PC-9 (cell line): ENCODE measurements around the gene AGL. TPM values are rescaled to one million over a fixed set of nuclear protein-coding genes. Genes with fewer than 3 reads are reported as not detected.

Experiments used
- BruUV-seq: library from RNA; stranded (reverse); fragments of 400-500 nt; replicated peaks from 2 replicates; lab custom pipeline; 2021; lab: Mats Ljungman, UMichigan
- CTCF ChIA-PET: fragments of 300-600 bp; sonication (Branson Sonifier 250); formaldehyde crosslinking; loops from one replicate; lab custom pipeline; 2022; ENCODE audit warnings: antibody characterized with exemption; lab: Charles Lee
- POLR2A ChIA-PET: fragments of 300-600 bp; sonication (Branson Sonifier 250); formaldehyde crosslinking; loops from one replicate; lab custom pipeline; 2022; ENCODE audit warnings: antibody characterized with exemption; ENCODE audit not compliant: unreplicated experiment; lab: Charles Lee
- DNase-seq, 2 experiments: peaks; one replicate each; pipeline versions ENCODE4 v3.0.0 to v3.0.0-alpha.2; 2015 to 2022; ENCODE audit warnings: mixed read lengths in 1 of 2
- H2AFZ ChIP-seq: fragments of 200-600 bp; sonication (generic); 2 replicates; pipeline ENCODE4 v1.8.1; 2017; ENCODE audit warnings: antibody characterized with exemption
- H3F3A ChIP-seq: fragments of 200-600 bp; sonication (generic); 2 replicates; pipeline ENCODE4 v1.8.1; 2017; ENCODE audit warnings: antibody characterized with exemption, mild to moderate bottlenecking, low read depth; ENCODE audit not compliant: insufficient read depth
- H3K27ac ChIP-seq: fragments of 200-600 bp; sonication (generic); 2 replicates; pipeline ENCODE4 v1.6.1; 2016; ENCODE audit warnings: mixed run types
- H3K27me3 ChIP-seq: fragments of 200-600 bp; sonication (generic); 2 replicates; pipeline ENCODE4 v1.6.1; 2016; ENCODE audit warnings: low read depth, mixed run types; ENCODE audit not compliant: insufficient read depth
- H3K36me3 ChIP-seq: fragments of 200-600 bp; sonication (generic); 2 replicates; pipeline ENCODE4 v1.6.1; 2016; ENCODE audit warnings: low read depth, mixed run types
- H3K4me1 ChIP-seq: fragments of 200-600 bp; sonication (generic); replicated peaks from 2 replicates; pipeline ENCODE4 v1.6.1; 2016; ENCODE audit warnings: mixed run types; ENCODE audit not compliant: insufficient read depth
- H3K4me2 ChIP-seq: fragments of 200-600 bp; sonication (generic); 2 replicates; pipeline ENCODE4 v1.6.1; 2017; ENCODE audit warnings: mixed run types
- H3K4me3 ChIP-seq: fragments of 200-600 bp; sonication (generic); 2 replicates; pipeline ENCODE4 v1.6.1; 2016; ENCODE audit warnings: mixed run types
- H3K79me2 ChIP-seq: fragments of 200-600 bp; sonication (generic); 2 replicates; pipeline ENCODE4 v1.6.1; 2017; ENCODE audit warnings: low read depth, mixed run types
- H3K9me2 ChIP-seq: fragments of 200-600 bp; sonication (generic); 2 replicates; pipeline ENCODE4 v1.8.1; 2017; ENCODE audit warnings: mild to moderate bottlenecking; ENCODE audit not compliant: insufficient read depth
- H3K9me3 ChIP-seq: fragments of 200-600 bp; sonication (generic); 2 replicates; pipeline ENCODE4 v1.8.1; 2016; ENCODE audit warnings: low read depth; ENCODE audit not compliant: insufficient read depth
- H4K20me1 ChIP-seq: fragments of 200-600 bp; sonication (generic); 2 replicates; pipeline ENCODE4 v1.8.1; 2017; ENCODE audit not compliant: insufficient read depth
- CTCF ChIP-seq: fragments of 200-600 bp; sonication (generic); conservative IDR thresholded peaks from 2 replicates; pipeline ENCODE4 v1.6.1; 2017; ENCODE audit warnings: mixed run types, antibody characterized with exemption, mild to moderate bottlenecking, moderate library complexity
- EZH2 ChIP-seq: fragments of 200-600 bp; sonication (generic); IDR thresholded peaks from 2 replicates; pipeline ENCODE4 v1.8.0; 2017; ENCODE audit warnings: antibody characterized with exemption, low read depth
- intact Hi-C: fragments of 100-400 bp; cut with micrococcal nuclease; formaldehyde crosslinking; loops from one replicate; pipeline ENCODE4 v1.10.0; 2022; ENCODE audit not compliant: unreplicated experiment
- total RNA-seq: library from RNA; stranded (reverse); gene quantifications from 2 replicates; pipeline ENCODE4 v1.2.3, GENCODE V29; 2021

The AGL gene
- total RNA-seq, 1 experiment from 2014 or later, result 15.7 TPM

DNA sequence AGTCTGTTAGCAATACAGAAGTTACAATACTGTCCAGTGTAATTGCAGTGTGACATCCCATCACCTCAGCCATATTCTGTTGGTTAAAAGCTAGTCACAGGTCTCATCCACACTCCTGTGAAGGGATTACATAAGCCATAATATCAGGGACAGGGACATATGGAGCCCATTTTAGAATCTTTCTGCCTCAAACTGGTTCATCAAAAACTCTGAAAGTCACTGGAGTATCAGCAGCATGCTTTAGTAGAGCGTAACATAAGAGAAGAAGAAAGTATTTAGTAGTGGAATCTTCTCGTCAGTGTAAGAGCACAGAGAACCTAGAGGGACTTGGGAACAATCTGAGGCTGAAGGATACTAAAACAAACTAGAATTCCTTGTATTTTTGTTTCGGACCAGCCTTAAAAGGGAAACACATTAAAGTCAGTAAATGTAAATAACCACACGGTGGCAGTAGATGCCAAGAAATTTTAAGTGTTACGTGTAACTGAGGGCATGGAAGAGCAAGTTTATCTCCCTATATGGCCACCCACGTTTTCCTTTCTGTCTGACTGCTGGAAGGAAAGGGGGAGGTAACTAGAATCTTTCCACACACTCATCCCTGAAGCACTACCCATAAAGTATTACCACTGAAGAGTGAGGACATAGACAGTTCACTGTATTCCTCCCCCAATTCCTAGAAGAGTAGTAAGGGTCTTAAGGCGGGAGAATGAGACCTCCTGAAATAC, 41.6 kb upstream of the AGL start:
- DNase-seq, result peak; percentile 27 to 83
- Histone ChIP-seq H3K4me2 (peak overlapping the region; percentile 60), H3K4me3 (peak overlapping the region; percentile 4; the same call in 1 of the 2 replicates), H4K20me1 (no peaks in the 10 kb centered on the region), H3F3A (no peaks in the 10 kb centered on the region), H3K36me3 (no peaks in the 10 kb centered on the region), H3K79me2 (no peaks in the 10 kb centered on the region), H3K9me2 (no peaks in the 10 kb centered on the region), H3K9me3 (no peaks in the 10 kb centered on the region), H3K27me3 (peaks cover 16% of the 10 kb centered on the region; the same call in 1 of the 2 replicates), H3K27ac (no peak overlapping the region), H2AFZ (peak overlapping the region; percentile 66), H3K4me1 (no peaks in the 10 kb centered on the region; the same call in 1 of the 2 replicates)
- TF ChIP-seq EZH2, result no peak
- TF ChIP-seq CTCF, result peak; percentile 92
- POLR2A ChIA-PET, result no interaction called here
- intact Hi-C loops, result loop anchor here (1.0 to 10.0 kb wide), 4 partner anchors 226 to 1060 kb away; no protein-coding TSS in a partner anchor
- no TSS peak for BruUV-seq
- CTCF ChIA-PET, result no interaction called here

DNA sequence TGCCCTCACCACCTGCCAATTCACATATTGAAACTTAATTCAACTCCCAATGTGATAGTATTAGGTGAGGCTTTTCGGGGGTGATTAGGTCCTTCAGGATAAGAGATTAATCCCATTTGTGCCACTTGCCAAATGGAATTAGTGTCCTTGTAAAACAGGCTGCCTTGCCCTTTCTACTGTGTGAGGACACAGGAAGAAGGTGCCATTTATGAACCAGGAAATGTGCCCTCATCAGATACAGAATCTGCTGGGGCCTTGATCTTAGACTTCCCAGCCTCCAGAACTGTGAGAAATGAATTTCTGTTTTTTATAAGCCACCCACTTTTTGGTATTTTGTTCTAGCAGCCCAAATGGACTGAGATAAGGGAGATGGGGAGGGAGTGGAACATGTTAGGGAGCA, 39.1 kb upstream of the AGL start:
- Histone ChIP-seq H3K9me3 (no peaks in the 10 kb centered on the region), H3K79me2 (no peaks in the 10 kb centered on the region), H3K36me3 (no peaks in the 10 kb centered on the region), H3K4me2 (no peak overlapping the region), H3K4me3 (no peak overlapping the region), H3K4me1 (no peaks in the 10 kb centered on the region; the same call in 1 of the 2 replicates), H2AFZ (peak overlapping the region; percentile 37; the same call in 1 of the 2 replicates), H3K27ac (no peak overlapping the region), H3K27me3 (no peaks in the 10 kb centered on the region), H3K9me2 (no peaks in the 10 kb centered on the region), H4K20me1 (no peaks in the 10 kb centered on the region), H3F3A (no peaks in the 10 kb centered on the region)
- TF ChIP-seq CTCF, result no peak
- TF ChIP-seq EZH2, result no peak
- intact Hi-C loops, result no loop called here
- BruUV-seq, result no TSS peak
- ChIA-PET CTCF (no interaction called here), POLR2A (no interaction called here)
- DNase-seq, result no peak

DNA sequence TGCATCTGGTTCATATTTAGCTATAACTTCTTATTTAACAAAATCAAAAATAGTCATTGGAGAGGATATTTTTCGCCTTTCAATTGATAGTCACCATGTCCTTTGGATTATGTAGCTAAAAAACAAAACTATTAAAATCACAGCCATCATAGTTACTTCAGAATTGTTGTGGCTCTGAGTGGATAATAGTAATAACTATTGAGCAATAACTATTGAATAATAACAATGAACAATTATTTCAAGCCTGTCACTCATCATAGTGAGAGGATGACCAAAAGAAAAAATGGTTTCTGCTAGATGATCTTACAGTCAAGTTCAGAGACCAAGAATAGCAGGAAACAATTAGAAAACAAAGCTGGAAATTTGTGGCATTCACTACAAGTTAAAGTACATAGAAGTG, 38.4 kb upstream of the AGL start:
- Histone ChIP-seq H3F3A (no peaks in the 10 kb centered on the region), H3K4me2 (no peak overlapping the region), H3K27ac (no peak overlapping the region), H3K27me3 (no peaks in the 10 kb centered on the region), H2AFZ (0 out of 2 replicates have a peak overlapping the region, but pooled peaks have one; percentile 37), H3K9me3 (no peaks in the 10 kb centered on the region), H3K4me1 (no peaks in the 10 kb centered on the region; the same call in 1 of the 2 replicates), H3K36me3 (no peaks in the 10 kb centered on the region), H3K9me2 (no peaks in the 10 kb centered on the region), H4K20me1 (no peaks in the 10 kb centered on the region), H3K79me2 (no peaks in the 10 kb centered on the region), H3K4me3 (no peak overlapping the region)
- CTCF ChIA-PET, result no interaction called here
- DNase-seq, result no peak
- no TSS peak for BruUV-seq
- intact Hi-C loops, result no loop called here
- POLR2A ChIA-PET, result interaction anchor here (0.6 kb wide), 1 partner anchor 1081 kb away, joined by 11 read pairs; no protein-coding TSS in a partner anchor
- no peak for TF ChIP-seq CTCF
- no peak for TF ChIP-seq EZH2
